ENCODE results near the gene CBFA2T3.

The CBFA2T3 gene

DNA sequence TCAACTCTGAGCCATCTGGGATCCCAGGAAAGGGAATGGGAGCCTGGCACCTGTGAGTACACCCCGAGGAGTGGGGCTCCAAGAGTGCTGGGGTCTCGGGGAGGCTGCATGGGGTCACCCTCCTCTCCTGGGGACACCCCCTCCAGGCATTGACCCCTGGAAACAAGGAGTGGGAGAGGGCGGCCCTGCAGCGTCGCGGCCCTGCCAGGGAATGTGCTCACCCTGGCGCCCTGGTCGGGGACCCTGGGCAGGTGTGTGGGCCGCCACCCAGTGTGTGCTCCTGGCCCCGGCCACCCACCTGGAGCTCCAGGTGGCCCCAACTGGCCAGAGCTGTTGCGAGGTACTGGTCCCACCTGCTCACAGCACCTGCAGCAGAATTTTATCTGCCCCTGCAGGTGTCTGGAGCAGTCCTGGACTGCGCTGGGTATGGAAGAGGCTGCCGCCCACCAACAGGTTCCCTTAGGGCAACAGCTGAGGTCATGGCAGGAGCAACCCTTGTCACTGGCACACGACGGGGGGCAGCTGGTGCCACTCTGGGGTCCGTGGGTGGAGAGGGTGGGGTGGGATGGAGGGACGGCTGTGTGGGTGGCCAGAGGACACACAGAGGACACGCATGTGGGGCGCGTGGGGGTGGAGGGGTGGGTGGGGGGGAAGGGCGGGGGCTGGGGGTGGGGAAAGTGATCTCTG lies 105.1 kb downstream of the CBFA2T3 start:
- DNase-seq (ENCODE audit: low spot score) = no peak
- Histone ChIP-seq H3K27ac (no peak overlapping the region), H3K4me3 (no peak overlapping the region)
- TF ChIP-seq, protein P1, sequence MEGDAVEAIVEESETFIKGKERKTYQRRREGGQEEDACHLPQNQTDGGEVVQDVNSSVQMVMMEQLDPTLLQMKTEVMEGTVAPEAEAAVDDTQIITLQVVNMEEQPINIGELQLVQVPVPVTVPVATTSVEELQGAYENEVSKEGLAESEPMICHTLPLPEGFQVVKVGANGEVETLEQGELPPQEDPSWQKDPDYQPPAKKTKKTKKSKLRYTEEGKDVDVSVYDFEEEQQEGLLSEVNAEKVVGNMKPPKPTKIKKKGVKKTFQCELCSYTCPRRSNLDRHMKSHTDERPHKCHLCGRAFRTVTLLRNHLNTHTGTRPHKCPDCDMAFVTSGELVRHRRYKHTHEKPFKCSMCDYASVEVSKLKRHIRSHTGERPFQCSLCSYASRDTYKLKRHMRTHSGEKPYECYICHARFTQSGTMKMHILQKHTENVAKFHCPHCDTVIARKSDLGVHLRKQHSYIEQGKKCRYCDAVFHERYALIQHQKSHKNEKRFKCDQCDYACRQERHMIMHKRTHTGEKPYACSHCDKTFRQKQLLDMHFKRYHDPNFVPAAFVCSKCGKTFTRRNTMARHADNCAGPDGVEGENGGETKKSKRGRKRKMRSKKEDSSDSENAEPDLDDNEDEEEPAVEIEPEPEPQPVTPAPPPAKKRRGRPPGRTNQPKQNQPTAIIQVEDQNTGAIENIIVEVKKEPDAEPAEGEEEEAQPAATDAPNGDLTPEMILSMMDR (IDR thresholded peaks at IDR 0.05) = no peak

- Histone ChIP-seq H3K27ac (no peak overlapping the region), H3K4me3 (peak overlapping the region; percentile 13)
- DNase-seq (ENCODE audit: low spot score) = no peak
- TF ChIP-seq, protein P1 (IDR thresholded peaks at IDR 0.05) = no peak
These were observed 105.7 kb downstream of the CBFA2T3 start for GRCh38 chr16:88871349-88871702.

DNA sequence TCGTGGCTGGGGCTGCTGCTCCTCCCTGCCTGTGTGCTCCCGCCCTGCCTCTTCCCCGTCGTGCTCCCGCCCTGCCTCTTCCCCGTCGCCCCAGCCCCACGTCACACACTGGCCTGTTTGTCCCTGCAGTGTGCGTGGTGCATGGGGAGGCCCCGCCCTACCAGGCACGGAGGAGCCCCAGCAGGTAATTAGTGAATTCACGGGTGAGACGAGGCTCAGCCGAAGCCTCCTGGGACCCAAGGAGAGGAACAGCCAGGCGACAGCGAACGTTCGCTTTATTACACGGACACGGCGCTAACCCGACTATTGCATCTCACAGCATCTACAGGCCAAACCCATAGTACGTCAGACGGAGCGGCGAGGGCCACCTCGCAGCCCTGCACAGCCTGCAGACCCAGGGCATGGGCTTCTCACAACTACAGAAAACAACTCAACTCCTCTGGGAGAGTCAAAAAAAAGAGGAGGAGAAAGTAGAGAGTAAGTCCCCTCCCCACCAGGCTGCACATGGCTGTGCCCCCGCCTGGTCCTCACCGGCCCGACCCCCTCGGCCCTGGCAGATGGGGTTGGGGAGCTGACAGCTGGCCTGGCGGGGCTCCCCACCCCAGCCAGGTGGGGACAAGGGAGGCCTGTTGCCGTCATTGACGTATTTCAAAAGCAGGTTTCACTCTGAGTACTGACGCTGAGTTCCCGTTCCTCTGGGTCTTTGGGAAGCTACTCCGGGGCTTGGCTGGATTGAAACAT lies 106.2 kb downstream of the CBFA2T3 start:
- no peak overlapping the region for H3K27ac ChIP-seq
- H3K4me3 ChIP-seq = peak overlapping the region; percentile 13
- no peak for DNase-seq (ENCODE audit: low spot score)
- TF ChIP-seq, protein P1 (IDR thresholded peaks at IDR 0.05) = no peak

DNA sequence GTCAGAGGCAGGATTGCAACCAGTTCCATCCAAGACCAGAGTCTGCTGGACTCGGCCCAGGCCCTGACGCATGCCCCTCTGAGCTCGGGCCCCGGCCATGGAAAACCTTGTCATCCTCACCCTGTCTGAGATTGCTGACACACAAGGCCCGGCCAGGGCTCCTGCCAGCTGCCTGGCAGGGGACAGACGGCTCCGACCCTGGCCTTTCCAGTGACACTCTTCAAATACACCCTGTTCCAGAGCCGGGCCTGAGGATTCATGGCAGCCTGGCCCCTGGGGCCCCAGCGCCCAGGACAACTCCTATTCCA lies 107.4 kb downstream of the CBFA2T3 start:
- Histone ChIP-seq H3K27ac (no peak overlapping the region), H3K4me3 (no peak overlapping the region)
- no peak for DNase-seq (ENCODE audit: low spot score)
- TF ChIP-seq, protein P1 (IDR thresholded peaks at IDR 0.05) = no peak

GRCh38 chr16:88868974-88869672 lies 107.9 kb downstream of the CBFA2T3 start:
- Histone ChIP-seq H3K27ac (no peak overlapping the region), H3K4me3 (no peak overlapping the region)
- DNase-seq (ENCODE audit: low spot score) = no peak
- TF ChIP-seq, protein P1 (IDR thresholded peaks at IDR 0.05) = no peak

DNA sequence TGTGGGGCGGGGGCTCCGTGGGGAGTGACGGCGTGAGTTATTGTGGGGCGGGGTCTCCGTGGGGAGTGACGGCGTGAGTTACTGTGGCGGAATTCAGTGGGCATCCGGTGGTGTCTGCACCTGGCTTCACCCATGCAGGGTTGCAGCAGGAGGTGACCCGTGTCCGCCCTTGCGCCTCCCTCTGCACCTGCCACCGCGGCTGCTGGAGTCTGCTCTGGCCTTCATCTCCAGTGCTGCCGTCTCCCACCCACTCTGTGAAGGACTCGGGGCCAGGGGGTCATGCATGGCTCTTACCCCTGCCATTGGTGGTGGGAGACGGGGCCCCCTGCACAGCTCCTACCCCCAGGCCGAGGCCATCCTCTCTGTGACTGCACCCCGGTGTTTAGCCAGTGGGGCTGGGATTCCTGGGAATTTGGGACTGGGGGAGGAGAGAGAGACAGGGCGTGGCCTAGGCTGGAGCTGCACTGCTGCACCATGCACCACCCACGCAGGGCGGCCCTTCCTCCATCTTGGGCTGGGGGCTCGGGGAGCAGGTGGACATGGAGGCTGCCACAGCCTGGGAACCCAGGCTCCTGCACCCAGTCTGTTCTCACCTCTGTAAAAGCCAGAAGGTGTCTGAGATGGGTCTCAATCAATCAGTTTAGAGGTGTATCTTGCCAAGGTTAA lies 109.3 kb downstream of the CBFA2T3 start:
- TF ChIP-seq, protein P1 (IDR thresholded peaks at IDR 0.05) = no peak
- no peak overlapping the region for H3K4me3 ChIP-seq
- no peak for DNase-seq (ENCODE audit: low spot score)
- H3K27ac ChIP-seq = no peak overlapping the region
